GM10847 (cell line): ENCODE measurements around the gene TIRAP.
A peak's percentile ranks its signal among the peaks of the same experiment; 100 is the strongest.

Experiments
- POLR2A ChIP-seq: IDR thresholded peaks from 2 replicates; pipeline ENCODE4 v1.6.1; 2011; ENCODE audit not compliant: insufficient read length; ENCODE audit errors: extremely low read depth

The TIRAP gene

GRCh38 chr11:126281245-126281644, 1.6 kb upstream of the TIRAP start:
- TF ChIP-seq POLR2A, result no peak

GRCh38 chr11:126281666-126282175, 1.2 kb upstream of the TIRAP start:
- TF ChIP-seq POLR2A, result no peak

- TF ChIP-seq POLR2A, result no peak
Observed at GRCh38 chr11:126282361-126282735, 545 bp upstream of the TIRAP start.

- no peak for TF ChIP-seq POLR2A
Observed at GRCh38 chr11:126284829-126285228, 1.9 kb downstream of the TIRAP start.

GRCh38 chr11:126288237-126288636, 5.3 kb downstream of the TIRAP start:
- no peak for TF ChIP-seq POLR2A

- TF ChIP-seq POLR2A, result no peak
Observed at GRCh38 chr11:126290887-126291286, 8.0 kb downstream of the TIRAP start.

- TF ChIP-seq POLR2A, result no peak
Observed at GRCh38 chr11:126293726-126294125, 10.8 kb downstream of the TIRAP start.

- TF ChIP-seq POLR2A, result no peak
Observed at GRCh38 chr11:126297004-126297403, 14.1 kb downstream of the TIRAP start.

- peak; percentile 98 for TF ChIP-seq POLR2A
Observed at GRCh38 chr11:126303623-126304456, 20.9 kb downstream of the TIRAP start, which contains the start of gene DCPS. Gene DCPS (plus strand): TSS chr11:126304060. CDS start chr11:126304081, 21 bp downstream.

- TF ChIP-seq POLR2A, result no peak
Observed at GRCh38 chr11:126304457-126305075, 21.7 kb downstream of the TIRAP start.

- TF ChIP-seq POLR2A, result no peak
Observed at GRCh38 chr11:126305699-126306098, 22.8 kb downstream of the TIRAP start.

GRCh38 chr11:126307706-126308105, 24.8 kb downstream of the TIRAP start:
- TF ChIP-seq POLR2A, result no peak

GRCh38 chr11:126308271-126308671, 25.4 kb downstream of the TIRAP start:
- TF ChIP-seq POLR2A, result no peak

- TF ChIP-seq POLR2A, result no peak
Observed at GRCh38 chr11:126310200-126310991, 27.5 kb downstream of the TIRAP start.

GRCh38 chr11:126310992-126311310, 28.1 kb downstream of the TIRAP start:
- TF ChIP-seq POLR2A, result no peak
